HG02973 (cell line): Measurements from ENCODE around the gene TMED7.

Experiments
- ATAC-seq: cut with Tn5 transposase; IDR thresholded peaks from one replicate; pipeline ENCODE4 v1.9.1; 2021; ENCODE audit warnings: moderate library complexity; ENCODE audit not compliant: unreplicated experiment

Gene TMED7

DNA sequence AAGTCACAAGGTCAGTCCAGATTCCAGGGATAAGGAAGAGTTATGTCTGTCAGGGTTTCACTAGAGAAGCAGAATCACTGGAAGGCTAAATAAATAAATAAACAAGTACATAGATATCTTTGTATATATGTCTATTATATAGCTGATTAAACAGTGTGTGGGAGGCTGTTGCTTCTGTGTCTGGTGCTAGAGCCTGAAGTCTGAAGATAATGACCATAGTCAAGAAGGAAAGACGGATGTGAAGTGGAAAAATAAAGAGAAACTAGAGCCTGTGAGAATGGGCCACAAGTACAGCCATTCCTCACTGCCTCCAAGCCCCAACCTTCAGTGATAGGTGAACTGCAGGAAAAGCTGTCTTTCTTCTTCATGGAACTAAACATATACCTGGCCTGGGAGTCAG, 4.1 kb upstream of the TMED7 start:
- ATAC-seq, result no peak

DNA sequence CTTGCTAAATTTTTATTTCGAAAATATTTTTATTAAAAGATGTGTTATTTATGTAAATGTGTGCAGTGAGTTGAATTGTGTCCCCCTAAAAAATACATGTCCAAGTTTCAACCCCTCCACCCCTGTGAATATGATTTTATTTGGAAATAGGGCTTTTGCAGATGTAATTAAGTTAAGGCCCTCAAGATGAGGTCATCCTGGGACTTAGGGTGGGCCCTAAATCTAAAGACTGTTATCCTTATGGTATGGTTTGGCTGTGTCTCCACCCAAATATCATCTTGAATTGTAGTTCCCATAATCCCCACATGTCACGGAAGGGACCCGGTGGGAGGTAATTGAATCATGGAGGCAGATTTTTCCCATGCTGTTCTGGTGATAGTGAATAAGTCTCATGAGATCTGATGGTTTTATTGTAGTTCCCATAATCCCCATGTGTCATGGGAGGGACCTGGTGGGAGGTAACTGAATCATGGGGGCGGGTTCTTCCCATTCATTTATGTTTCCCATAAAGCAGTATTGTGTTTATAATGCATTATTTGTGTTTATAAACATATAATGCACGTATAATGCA, 1.5 kb upstream of the TMED7 start:
- ATAC-seq, result no peak

DNA sequence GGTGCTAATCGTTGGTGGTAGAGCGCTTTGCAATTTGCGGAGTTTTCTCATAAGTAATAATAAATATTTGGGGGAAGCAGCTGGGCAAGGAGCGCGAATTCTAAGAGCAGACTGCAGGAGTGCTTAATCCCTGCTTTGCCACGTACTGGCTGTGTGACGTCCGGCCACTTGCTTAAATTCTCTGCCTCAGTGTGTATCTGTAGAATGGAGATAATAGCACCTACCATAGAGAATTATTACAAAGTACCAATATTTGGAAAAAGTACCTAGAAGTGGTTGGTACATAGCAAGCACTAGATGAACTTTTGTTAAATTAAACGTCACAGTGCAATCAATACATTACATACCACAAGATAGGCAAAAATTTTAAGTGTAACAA, 598 bp upstream of the TMED7 start:
- ATAC-seq, result peak; percentile 20

DNA sequence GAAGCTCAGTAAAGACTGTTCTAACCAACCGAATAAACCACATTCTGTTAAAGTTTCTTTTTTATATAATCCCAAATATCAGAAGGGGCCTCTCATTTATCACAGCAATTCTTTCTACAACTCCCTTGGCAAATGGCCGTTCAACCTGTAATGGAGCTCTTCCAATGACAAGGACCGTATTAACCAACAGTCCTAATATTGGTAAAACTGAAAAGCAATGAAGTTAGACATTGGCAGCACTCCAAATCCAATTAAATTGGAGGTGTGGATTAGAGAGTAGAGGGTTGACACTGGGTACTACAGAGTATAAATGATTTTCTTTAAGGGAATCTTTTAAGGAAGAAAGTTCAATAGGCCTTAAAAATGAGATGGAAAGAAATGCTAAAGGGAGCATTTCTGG, 842 bp downstream of the TMED7 start:
- ATAC-seq, result no peak

DNA sequence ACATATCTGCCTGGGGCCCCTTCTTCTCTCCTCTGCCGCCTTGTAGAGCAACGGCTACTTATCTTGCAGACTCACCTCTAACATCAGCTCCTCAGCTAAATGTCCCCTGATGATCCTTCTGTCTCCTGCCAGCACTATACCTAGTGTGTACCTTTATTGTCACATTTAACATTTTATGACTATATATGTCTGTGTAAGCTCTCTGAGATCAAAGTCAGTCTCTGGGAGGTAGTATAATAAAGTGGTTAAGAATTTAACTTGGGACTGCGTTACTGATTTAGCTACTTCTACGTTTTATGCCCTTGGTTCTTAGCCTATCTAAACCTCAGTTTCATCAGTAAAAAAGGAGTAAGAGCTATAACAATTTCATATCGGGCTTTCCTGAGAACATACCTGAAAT, 2.2 kb downstream of the TMED7 start:
- ATAC-seq, result no peak

DNA sequence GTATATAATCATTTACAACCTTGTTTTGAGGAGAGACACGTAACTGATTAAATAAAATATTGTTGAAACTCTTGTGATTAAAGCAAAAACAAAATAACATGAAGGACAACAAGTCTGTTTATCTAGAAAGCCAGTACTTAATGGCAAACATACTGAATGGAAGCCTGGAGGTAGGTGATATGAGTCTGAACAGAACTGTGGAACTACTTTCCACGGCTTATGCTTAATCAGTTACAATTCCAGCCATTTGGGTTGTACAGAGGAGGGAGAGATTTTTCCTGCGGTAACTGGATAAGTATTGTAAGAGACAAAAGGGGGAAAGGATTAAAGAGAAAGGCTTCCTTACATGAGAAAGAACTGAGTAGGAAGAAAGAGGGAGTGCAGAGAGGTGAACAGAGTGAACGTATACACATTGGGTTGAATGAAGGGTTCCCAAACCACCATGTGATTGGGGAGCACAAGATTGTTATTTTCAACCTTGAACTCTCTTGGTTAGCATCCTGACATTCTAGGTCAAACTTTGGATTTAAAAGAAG, 4.4 kb downstream of the TMED7 start:
- ATAC-seq, result no peak

DNA sequence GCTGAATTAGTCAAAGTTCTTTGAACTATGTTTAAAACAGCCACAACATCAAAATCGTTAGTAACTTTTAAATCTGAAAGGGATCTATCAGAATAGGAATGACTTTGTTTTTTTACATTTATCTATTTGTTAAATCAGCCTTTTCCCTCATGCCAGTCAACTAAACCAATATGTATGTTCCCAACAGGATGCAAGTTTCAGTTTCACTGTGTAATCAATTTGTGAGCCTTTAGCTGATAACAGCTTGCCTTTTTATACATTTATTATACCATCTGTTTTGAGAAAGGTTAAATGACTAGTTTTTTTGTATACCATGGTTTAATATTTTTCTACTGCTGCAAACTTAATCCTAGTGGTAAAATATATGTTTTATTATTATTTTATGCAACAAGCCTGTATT, 8.9 kb downstream of the TMED7 start:
- no peak for ATAC-seq

DNA sequence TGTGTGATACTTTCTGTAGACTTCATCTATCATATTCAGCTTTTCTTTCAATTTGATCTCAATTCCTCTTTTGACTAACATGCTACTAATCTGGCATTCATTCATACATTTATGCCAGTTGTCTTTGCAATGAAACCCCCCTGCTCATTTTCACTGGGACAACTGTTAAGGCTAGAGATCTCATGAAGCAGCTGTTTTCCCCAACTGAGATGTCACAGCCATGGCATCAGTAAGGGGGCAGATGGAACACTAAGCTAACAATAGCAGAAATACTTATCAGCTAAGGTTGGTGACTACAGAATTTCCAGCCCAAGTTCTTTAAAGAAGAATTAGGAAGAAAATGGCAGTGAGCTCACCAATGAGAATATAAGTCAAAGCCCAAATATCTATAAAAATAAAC, 9.4 kb downstream of the TMED7 start:
- no peak for ATAC-seq

DNA sequence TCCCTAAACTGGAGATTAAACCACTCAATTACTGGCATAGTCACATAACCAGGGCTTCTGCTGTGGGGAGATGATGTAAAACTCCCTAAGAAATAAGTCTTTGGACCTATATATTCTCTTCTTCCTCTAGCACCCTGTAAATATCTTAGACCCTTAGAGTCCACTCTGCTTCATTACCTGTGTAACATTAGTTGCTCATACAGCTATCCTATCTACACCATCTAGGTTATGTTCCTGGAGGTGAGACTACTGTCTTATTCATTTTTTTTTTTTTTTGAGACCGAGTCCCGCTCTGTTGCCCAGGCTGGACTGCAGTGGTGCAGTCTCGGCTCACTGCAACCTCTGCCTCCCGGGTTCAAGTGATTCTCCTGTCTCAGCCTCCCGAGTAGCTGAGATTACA, 14.0 kb downstream of the TMED7 start:
- no peak for ATAC-seq

DNA sequence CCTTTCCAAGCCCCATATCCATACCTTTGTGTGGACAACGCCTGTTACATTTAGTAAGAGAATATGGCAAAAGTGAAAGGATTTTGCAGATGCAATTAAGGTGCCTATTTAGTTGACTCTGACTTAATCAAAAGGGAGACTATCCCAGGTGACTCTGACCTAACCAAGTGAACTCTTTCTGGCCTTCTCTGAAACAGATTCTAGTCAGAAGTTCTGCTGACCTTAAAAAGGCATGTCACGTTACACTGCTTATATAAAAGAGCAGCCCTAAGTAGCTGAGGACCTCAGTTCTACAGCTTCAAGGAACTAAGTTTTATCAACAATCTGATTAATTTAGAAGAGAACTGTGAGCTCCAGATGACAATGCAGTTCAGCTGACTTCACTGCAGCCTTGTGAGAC, 17.9 kb downstream of the TMED7 start:
- ATAC-seq, result no peak

DNA sequence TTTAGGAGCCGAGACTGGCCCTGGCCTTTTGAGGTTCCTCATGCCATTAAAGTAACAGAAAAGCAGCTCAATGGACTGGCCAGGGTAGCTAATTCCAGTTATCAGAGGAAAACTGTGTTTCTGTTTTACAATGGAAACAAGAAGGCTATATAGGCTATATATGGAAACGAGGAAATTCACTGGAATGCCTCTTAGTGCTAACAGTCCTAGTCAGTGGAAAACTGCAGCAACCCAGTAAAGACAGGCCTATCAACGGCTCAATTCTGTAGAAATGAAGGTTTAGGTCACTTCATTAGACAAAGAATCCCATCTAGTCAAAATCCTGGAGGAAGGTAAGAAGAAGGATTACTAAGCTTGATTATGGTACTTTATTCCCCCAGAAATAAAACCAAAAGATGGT, 20.4 kb downstream of the TMED7 start:
- ATAC-seq, result no peak

DNA sequence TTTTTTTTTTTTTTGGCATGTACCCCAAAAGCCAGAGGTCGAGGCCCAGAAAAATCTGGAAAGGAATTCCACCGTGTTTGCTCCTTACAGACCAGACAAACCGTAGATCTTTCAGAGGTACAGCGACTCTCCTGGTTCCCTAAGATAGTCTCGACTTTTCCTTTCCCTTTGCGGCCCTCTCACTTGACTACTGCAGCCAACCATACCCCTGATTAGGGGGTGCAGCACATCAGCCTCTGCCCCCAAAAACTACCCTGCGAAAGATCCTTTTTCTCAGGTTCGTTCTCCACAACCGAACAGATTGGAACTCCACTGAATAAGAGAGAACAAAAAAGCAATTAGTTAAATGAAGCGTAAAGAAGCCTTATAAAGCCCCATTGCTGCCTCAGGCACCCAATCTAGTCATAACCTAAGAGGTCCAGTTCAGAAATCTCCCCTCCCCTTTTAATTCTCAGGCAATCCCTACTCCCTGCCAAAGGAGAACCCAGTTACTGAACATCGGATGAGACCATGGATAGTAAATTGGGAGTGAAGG, 23.2 kb downstream of the TMED7 start:
- peak; percentile 8 for ATAC-seq

DNA sequence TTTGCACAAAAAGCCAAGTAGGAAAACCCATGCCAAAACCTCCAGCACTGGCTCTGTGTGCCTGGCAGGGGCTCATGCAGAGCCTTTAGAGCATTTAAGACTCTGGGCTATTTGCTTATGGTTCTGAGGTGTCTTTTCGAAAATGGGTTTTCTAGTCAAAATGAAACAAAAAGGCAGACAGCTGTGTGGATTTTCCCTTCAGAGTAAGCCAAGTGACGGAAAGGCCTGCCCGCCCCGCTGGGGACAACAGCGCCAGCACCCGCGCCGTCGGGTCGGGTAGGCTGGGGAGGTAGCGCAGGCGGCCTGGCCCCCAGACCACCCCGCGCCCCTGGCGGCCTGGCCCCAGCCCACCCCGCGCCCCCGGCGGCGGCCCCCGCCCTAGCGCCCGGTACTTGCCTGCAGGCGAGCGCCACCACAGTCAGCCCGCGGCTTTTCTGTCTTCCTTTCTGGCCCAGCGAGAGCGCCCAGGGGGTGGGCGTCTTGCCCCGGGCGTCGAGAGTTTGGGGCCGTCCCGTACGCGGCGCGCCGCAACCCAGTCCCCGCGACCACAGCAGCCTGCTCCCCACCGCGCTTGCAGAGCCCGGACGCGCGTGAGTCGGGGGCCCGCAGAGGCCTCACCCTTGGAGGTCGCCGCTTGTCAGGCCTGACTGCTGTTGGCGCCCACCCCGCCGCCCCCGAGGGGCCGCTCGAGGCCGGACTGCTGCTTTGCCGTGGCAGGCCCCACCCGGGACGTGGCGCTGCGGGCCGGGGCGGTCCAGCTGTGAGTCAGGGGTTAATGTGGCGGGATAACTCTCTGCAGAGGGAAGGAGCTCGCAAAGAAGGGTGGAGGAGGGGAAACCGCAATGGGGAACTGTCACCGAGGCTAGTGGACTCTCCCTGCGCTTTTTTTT, 23.9 kb downstream of the TMED7 start, which contains the start of gene TICAM2:
TICAM2 (minus strand) TSS at position 779 of the 890 bp plus-strand sequence. CDS start 21,223 bp downstream, outside the sequence.
- ATAC-seq, result peak; percentile 79

DNA sequence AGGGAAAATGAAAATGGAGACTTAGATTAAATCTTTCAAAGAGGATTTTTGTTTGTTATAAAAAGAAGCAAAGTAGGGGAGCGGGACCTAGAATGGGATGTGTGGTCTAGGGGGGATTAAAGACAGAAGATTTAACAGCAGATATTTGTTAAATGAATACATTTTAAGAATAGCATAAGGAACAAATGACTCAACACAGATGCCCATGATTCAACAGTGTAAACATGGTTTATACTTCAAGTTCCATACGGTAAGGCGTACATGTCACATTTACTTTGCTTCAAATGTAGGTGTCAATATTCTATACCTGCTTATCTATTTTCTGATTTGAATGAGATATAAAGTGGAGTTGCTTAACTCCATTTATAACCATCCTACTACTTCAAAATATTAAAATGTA, 25.1 kb downstream of the TMED7 start:
- no peak for ATAC-seq

DNA sequence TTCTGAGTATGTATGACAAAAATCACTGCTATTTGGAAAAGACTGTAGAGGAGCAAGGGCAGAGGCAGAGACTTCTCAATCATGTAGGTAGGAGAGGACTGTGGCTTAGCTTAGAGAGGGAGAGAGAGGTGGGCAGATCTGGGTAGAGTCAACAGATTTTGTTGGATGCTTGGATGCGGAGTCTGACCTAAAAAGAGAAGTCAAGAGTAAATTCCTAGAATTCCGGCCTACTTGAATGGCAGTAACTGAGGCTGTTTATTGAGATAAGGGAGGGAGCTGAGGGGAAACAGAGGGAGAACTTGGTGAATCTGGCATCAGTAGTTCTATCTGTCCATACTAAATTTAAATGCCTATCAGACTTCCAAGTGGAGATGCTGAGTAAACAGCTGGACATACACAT, 25.9 kb downstream of the TMED7 start:
- ATAC-seq, result no peak

DNA sequence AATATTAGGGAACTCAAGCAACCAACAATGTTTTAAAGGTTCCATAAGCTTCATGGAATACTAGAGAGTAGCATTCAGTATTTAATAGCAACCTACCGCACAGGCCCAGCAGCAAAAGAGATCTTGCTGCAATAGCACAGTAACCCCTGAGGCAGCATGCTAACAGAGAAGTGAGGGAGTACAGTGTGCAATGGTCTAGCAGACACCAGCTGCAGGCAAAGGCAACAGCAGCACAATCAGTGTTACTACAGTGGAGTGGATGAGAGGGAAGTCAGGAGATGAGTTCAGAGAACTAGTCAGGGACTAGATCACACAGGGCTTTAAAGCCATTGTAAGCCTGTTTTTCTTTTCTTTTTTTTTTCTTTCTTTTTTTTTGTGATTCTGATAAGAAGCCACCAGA, 26.3 kb downstream of the TMED7 start:
- peak; percentile 28 for ATAC-seq

DNA sequence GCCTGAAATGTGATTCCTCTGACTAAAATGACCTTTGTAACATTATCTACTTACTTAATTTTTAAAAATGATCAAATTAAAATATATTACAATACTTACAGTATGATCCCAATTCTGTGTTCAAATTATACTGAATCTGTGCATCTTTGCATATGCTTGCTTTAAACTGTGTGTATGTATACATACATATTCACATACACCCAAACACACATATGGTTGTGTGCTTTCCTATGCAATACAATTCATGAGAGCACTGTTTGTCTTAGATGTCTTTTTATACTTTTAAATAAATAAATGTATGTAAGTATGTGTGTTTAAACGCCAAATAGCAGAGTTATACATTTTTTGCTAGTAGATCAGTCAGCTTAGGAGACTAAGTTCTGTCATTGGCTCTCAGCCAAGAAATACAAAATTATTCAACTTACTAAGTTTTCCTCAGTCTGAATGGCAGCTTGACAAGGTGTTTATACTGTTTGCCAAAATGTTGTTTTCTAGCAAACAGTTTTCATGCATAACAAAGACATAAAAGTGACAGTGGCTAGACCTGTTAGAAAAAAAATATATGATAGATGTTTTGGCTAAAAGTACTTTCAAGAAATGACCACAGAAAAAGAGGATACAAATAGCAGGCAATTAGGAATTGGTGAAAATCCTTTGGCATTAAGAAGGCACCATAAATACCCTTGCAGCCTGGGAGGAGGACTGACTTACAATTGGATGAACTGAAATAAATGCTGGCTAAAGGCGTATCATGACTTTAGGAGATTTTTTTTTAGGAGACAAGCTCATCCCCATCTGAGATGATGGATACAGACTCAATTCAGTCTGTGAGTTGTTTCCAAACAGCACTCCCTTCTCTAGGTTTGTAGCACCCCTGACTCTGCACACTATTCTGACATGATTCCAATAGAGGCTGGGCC, 31.4 kb downstream of the TMED7 start:
- ATAC-seq, result no peak

DNA sequence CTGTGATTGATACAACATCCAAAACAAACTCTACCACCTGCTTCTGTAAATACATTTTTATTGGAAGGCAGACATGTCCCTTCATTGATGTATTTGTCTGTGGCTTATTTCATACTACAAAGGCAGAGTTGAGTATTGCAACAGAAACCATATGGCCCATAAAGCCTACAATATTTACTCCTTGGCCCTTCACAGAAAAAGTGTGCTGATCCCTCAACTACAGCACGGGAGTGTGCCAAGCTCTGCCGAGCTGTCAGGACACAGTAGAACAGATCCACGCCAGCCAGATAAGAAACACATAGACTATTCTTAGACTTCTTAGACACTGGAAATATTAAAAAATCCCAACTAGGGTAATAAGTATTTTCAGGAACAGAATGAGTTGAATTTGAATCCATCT, 36.8 kb downstream of the TMED7 start:
- ATAC-seq, result no peak

DNA sequence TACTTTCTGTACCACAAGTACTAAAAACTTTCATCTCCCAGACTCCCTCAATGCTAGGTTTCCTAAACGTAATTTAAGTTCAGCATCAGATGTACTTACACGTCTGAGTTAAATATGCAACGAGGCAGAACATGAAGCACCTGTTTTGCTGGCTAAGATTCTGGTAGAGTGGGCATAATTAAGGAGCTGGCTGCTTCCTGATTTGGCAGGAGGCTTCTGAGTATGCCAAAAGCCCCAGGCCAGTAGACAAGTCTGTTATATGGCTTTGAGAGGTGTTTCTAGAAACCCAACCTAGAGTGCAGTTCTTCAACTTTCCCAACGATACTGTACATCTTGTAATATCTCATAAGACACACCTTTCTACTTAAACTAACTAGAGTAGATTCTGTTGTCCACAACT, 37.2 kb downstream of the TMED7 start:
- ATAC-seq, result no peak

DNA sequence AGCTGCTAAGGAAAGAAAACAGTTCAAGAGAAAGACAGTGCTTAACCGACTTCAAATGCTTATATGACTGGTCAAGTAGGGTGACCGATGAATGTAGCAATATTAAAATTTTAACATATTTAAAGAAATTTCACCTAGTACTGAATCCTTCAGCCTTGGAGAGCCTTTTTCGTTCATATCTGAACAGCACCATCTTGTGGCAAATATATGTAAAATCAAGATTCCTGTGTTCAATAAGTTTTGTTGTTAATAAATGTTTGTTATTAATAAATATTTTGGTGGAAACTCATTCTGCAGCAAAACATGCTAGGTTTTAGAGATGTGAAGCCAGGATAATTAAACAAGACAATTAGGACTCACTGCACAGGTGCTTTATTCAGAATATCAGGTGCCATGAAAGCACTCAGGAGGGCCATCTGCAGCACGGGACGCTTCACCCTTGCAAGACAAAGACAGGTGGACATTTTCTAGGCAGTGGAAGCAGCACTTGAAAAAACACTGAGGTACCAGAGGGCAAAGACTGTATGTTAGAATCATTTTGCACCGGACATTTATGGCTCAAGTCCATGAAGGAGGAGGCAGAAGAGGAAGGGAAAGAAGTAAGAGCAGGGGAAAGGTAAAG, 39.2 kb downstream of the TMED7 start:
- no peak for ATAC-seq

DNA sequence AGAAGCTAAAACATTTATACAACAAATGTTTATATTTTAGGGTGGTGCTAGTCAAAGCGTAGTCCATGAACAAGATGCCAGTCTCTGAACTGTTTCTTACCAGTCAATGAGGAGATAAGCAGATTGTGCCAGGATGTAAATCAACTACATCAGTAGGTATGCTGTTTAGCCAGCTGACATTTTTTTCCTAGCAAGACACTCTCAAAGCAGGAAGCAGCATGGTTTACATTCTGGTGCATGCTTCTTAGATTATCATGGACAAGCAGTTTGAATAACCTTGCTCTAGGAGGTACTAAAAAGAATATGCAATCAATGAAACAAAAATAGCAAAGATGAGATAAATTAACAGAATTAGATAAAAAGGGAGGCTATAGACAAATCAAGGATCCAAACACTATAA, 40.6 kb downstream of the TMED7 start:
- no peak for ATAC-seq
